Panc1 (cell line): Measurements from ENCODE around the gene OVOL3.

ENCODE experiments used
- CTCF ChIP-seq: fragments of 450-650 bp; IDR thresholded peaks from 2 replicates; pipeline ENCODE4 v1.5.1; 2017; ENCODE audit warnings: mild to moderate bottlenecking
- SIN3A ChIP-seq: IDR thresholded peaks from 2 replicates; pipeline ENCODE4 v1.6.1; 2012; ENCODE audit warnings: low read depth, mild to moderate bottlenecking, low read length, moderate library complexity, borderline replicate concordance; ENCODE audit not compliant: insufficient read depth
- TCF7L2 ChIP-seq: IDR thresholded peaks from 2 replicates; pipeline ENCODE4 v1.6.1; 2011; ENCODE audit warnings: mild to moderate bottlenecking, low read depth, low read length, inconsistent platforms

GRCh38 chr19:36120984-36121358 is 10.0 kb downstream of the OVOL3 start:
- TF ChIP-seq CTCF, result no peak
- no peak for TF ChIP-seq SIN3A
- TF ChIP-seq TCF7L2, result no peak
